ENCODE measurements around the gene CASP6. TPM values are rescaled to one million over a fixed set of nuclear protein-coding genes. Genes with fewer than 3 reads are reported as not detected.

CASP6 gene
- total and polyA plus RNA-seq, 2 of the 8 experiments (the other 6 are each of a cell fraction or from before 2014, with no cell fraction given) = 29.5 to 35.1 TPM

DNA sequence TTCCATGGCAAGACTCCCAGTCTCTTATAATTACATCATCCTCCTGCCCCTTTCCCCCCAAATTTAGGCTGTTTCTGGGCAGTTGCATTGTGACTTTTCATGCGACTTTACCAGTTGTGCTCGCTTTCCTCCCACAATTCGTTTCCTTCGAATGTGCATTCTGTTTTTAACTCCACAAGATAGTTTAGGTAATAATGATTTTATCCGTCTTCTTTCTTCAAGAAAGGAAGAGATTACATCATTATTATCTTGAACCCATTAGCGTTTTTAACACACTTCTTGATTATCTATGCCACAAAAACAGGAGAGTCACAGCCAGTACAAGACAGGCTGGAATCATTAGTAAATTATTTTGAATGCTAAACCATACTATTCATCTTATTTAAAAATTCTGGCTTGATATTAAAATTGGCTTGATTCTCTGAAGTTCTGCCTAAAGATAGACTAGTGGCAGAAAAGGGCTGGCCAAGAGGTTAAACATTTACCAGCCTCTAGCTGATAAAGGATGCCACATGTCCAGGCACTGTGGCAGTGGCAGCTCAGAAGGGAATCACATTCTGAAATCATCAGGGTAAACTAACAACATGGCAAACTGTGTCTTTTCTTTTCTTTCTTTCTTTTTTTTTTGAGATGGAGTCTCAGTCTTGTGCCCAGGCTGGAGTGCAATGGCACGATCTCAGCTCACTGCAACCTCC lies 46.3 kb upstream of the CASP6 start:
- no peak overlapping the region for H3K18ac ChIP-seq (ENCODE audit: extremely low read depth, low read length)
- H3K9ac ChIP-seq (replicated peaks in 1 of 4; ENCODE audit: extremely low read depth in 1 of 4, low read depth in 3 of 4, low read length in 3 of 4) = no peak overlapping the region
- no peaks in the 10 kb centered on the region for H3K79me2 ChIP-seq (ENCODE audit: control insufficient read depth in 1 of 2, insufficient read depth in 2 of 2, low read length in 2 of 2)
- H2BK120ac ChIP-seq (replicated peaks; ENCODE audit: low read depth, low read length) = no peak overlapping the region
- DNase-seq (ENCODE audit: low read depth in 1 of 2, low spot score in 2 of 2) (no peak), FAIRE-seq (no peak)
- 71% methylated on average over 6 of the region's 7 CpGs; no CpG with 5 or more reads in 1 of the 2 experiments for WGBS, 2 experiments (ENCODE audit: extremely low coverage in 1 of 2, insufficient coverage in 1 of 2, insufficient read length in 1 of 2, insufficient replicate concordance in 2 of 2, low coverage in 1 of 2, low lambda C conversion rate in 2 of 2, missing lambda C conversion rate in 1 of 2)
- H2BK15ac ChIP-seq (ENCODE audit: low read length) = no peak overlapping the region
- no peaks in the 10 kb centered on the region for H3K9me3 ChIP-seq (ENCODE audit: insufficient read depth in 2 of 2, low read depth in 1 of 2, low read length in 1 of 2)
- no peaks in the 10 kb centered on the region for H3K23me2 ChIP-seq (ENCODE audit: low read depth, low read length)
- H3K14ac ChIP-seq (ENCODE audit: insufficient read length) = no peak overlapping the region
- H3K36me3 ChIP-seq (ENCODE audit: control insufficient read depth in 2 of 4, insufficient read depth in 4 of 4, low read length in 3 of 4) = no peaks in the 10 kb centered on the region
- no peak overlapping the region for H3K27ac ChIP-seq (ENCODE audit: low read depth, low read length)
- POLR2A ChIA-PET (ENCODE audit: partially characterized antibody) = no interaction called here
- no peaks in the 10 kb centered on the region for H3K4me1 ChIP-seq (replicated peaks in 1 of 4; ENCODE audit: control insufficient read depth in 3 of 4, insufficient read depth in 4 of 4, low read length in 3 of 4)
- no peak overlapping the region for H3K56ac ChIP-seq (replicated peaks; ENCODE audit: insufficient read length, low read depth, low read length)
- no peak overlapping the region for H3K23ac ChIP-seq (ENCODE audit: insufficient read length)
- no peak overlapping the region for H4K91ac ChIP-seq (replicated peaks; ENCODE audit: insufficient read length, low read length)
- no peaks in the 10 kb centered on the region for H3K79me1 ChIP-seq (ENCODE audit: low read depth, low read length)
- H3K4me3 ChIP-seq (ENCODE audit: extremely low read depth in 1 of 4, insufficient read depth in 2 of 4, low read depth in 3 of 4, low read length in 4 of 4) = no peak overlapping the region
- no peak overlapping the region for H3K4ac ChIP-seq (replicated peaks; ENCODE audit: insufficient read length, low read depth, low read length)
- H2AK5ac ChIP-seq (ENCODE audit: low read depth, low read length) = no peak overlapping the region
- no peak overlapping the region for H3K4me2 ChIP-seq (ENCODE audit: insufficient read depth in 1 of 2, low read depth in 2 of 2, low read length in 2 of 2)
- no peaks in the 10 kb centered on the region for H3K27me3 ChIP-seq (replicated peaks in 1 of 4; ENCODE audit: control insufficient read depth in 3 of 4, extremely low read depth in 1 of 4, insufficient read depth in 3 of 4, low read length in 3 of 4)
- no peaks in the 10 kb centered on the region for H4K20me1 ChIP-seq (replicated peaks in 1 of 2; ENCODE audit: control insufficient read depth in 1 of 2, insufficient read depth in 2 of 2, low read length in 2 of 2)
- 0 out of 2 replicates have a peak overlapping the region, but pooled peaks have one; percentile 52 for H2AFZ ChIP-seq (ENCODE audit: low read length)
- no peak overlapping the region for H4K5ac ChIP-seq (ENCODE audit: insufficient read length, low read depth, low read length)
- CTCF ChIA-PET (ENCODE audit: partially characterized antibody) = no interaction called here
- no peak overlapping the region for H2BK20ac ChIP-seq (ENCODE audit: low read length)
- no peak overlapping the region for H4K8ac ChIP-seq (ENCODE audit: extremely low read depth, insufficient read depth, low read length)
- no peak overlapping the region for H2BK12ac ChIP-seq (ENCODE audit: low read depth, low read length)
- H2BK5ac ChIP-seq (ENCODE audit: low read depth, low read length) = no peak overlapping the region
- no peak for TF ChIP-seq GABPA (IDR thresholded peaks at IDR 0.05; ENCODE audit: borderline replicate concordance, insufficient read depth, low read length)
- TF ChIP-seq SP1 (IDR thresholded peaks at IDR 0.05; ENCODE audit: low read depth, low read length) = no peak
- no peak for TF ChIP-seq EGR1 (IDR thresholded peaks at IDR 0.05; ENCODE audit: borderline replicate concordance, low read depth, low read length)
- TF ChIP-seq BACH1 (IDR thresholded peaks at IDR 0.05; ENCODE audit: low read length) = no peak
- no peak for TF ChIP-seq ATF2 (IDR thresholded peaks at IDR 0.05; ENCODE audit: low read length)
- no peak for TF ChIP-seq USF2 (IDR thresholded peaks at IDR 0.05; ENCODE audit: low read length)
- TF ChIP-seq SAP30 (IDR thresholded peaks at IDR 0.05; ENCODE audit: insufficient read depth, insufficient replicate concordance, low read length) = no peak
- TF ChIP-seq ZNF274 (IDR thresholded peaks at IDR 0.05; ENCODE audit: borderline replicate concordance, extremely low read depth, low read length) = no peak
- no peak for TF ChIP-seq POU5F1 (IDR thresholded peaks at IDR 0.05; ENCODE audit: low read depth, low read length)
- no peak for TF ChIP-seq SP2 (IDR thresholded peaks at IDR 0.05; ENCODE audit: low read length)
- no peak for TF ChIP-seq NRF1 (IDR thresholded peaks at IDR 0.05; ENCODE audit: low read depth, low read length)
